GM19452 (cell line): Measurements from ENCODE around the gene CDNF.
"Not testable (repeated sequence)": the region's sequence is repeated elsewhere in the genome, so short reads cannot be mapped to it uniquely, and the experiment has no call there.

Experiments
- ATAC-seq: cut with Tn5 transposase; IDR thresholded peaks from one replicate; pipeline ENCODE4 v1.9.1; 2021; ENCODE audit not compliant: unreplicated experiment

Gene CDNF

GRCh38 chr10:14837757-14838581 is at the start of gene CDNF, which contains the start of the genes HSPA14 and MSANTD7:
Gene CDNF, minus strand, starts transcription at chr10:14838037. Its CDS starts 91 bp downstream, at chr10:14837946.
Gene HSPA14, plus strand, starts transcription at chr10:14838306. Its CDS starts 97 bp downstream, at chr10:14838403.
Gene MSANTD7, plus strand, starts transcription at chr10:14838306. Its CDS starts 3,979 bp downstream, at chr10:14842285.
- ATAC-seq: peak; percentile 94

- ATAC-seq: no peak
Measured at GRCh38 chr10:14884082-14884481, 46.2 kb upstream of the CDNF start.

GRCh38 chr10:14880229-14880628 is 42.4 kb upstream of the CDNF start:
- ATAC-seq: no peak

- no peak for ATAC-seq
Measured at GRCh38 chr10:14879928-14880193, 42.0 kb upstream of the CDNF start.

- ATAC-seq: peak; percentile 25
Measured at GRCh38 chr10:14879124-14879927, 41.5 kb upstream of the CDNF start.

GRCh38 chr10:14878266-14879123 is 40.7 kb upstream of the CDNF start, which contains the start of gene SUV39H2:
Gene SUV39H2, plus strand, starts transcription at chr10:14878866. Its CDS starts 23 bp downstream, at chr10:14878889.
- ATAC-seq: peak; percentile 90

GRCh38 chr10:14876764-14877163 is 38.9 kb upstream of the CDNF start:
- ATAC-seq: no peak

- no peak for ATAC-seq
Measured at GRCh38 chr10:14875941-14876340, 38.1 kb upstream of the CDNF start.

GRCh38 chr10:14873090-14873760 is 35.4 kb upstream of the CDNF start:
- ATAC-seq: no peak

GRCh38 chr10:14864871-14865270 is 27.0 kb upstream of the CDNF start:
- ATAC-seq: not testable (repeated sequence)

GRCh38 chr10:14864466-14864865 is 26.6 kb upstream of the CDNF start:
- ATAC-seq: not testable (repeated sequence)

- no peak for ATAC-seq
Measured at GRCh38 chr10:14860791-14861190, 23.0 kb upstream of the CDNF start.

- ATAC-seq: no peak
Measured at GRCh38 chr10:14859775-14860174, 21.9 kb upstream of the CDNF start.

- ATAC-seq: no peak
Measured at GRCh38 chr10:14859043-14859442, 21.2 kb upstream of the CDNF start.

- ATAC-seq: no peak
Measured at GRCh38 chr10:14858338-14858960, 20.6 kb upstream of the CDNF start.

- ATAC-seq: no peak
Measured at GRCh38 chr10:14855453-14855852, 17.6 kb upstream of the CDNF start.

GRCh38 chr10:14852236-14852635 is 14.4 kb upstream of the CDNF start:
- no peak for ATAC-seq

GRCh38 chr10:14844948-14845347 is 7.1 kb upstream of the CDNF start:
- ATAC-seq: no peak

- no peak for ATAC-seq
Measured at GRCh38 chr10:14843327-14843988, 5.6 kb upstream of the CDNF start.
